IMR-90 (cell line): ENCODE measurements around the gene PHGDH.

Source experiments
- BHLHE40 ChIP-seq: fragments of 150-350 bp; IDR thresholded peaks from 2 replicates; pipeline ENCODE4 v1.6.1; 2016; ENCODE audit warnings: mild to moderate bottlenecking, low read depth, low read length
- CTCF ChIP-seq: conservative IDR thresholded peaks from 2 replicates; pipeline ENCODE4 v1.5.1; 2012; ENCODE audit warnings: mild to moderate bottlenecking, low read depth, low read length, improper control_type of control experiment
- MAFK ChIP-seq: IDR thresholded peaks from 2 replicates; pipeline ENCODE4 v1.6.1; 2012; ENCODE audit warnings: low read depth, low read length, improper control_type of control experiment
- MXI1 ChIP-seq: IDR thresholded peaks from 2 replicates; pipeline ENCODE4 v1.6.1; 2012; ENCODE audit warnings: low read depth, mild to moderate bottlenecking, low read length, moderate library complexity, borderline replicate concordance
- POLR2A ChIP-seq: IDR thresholded peaks from 2 replicates; pipeline ENCODE4 v1.6.1; 2012; ENCODE audit warnings: mild to moderate bottlenecking, low read depth, low read length
- RAD21 ChIP-seq: IDR thresholded peaks from 2 replicates; pipeline ENCODE4 v1.6.1; 2012; ENCODE audit warnings: low read length, improper control_type of control experiment
- RFX5 ChIP-seq: IDR thresholded peaks from 2 replicates; pipeline ENCODE4 v1.8.0; 2012; ENCODE audit warnings: low read depth, mild to moderate bottlenecking, low read length, moderate library complexity

GRCh38 chr1:119713749-119714456, 2.2 kb downstream of the PHGDH start:
- TF ChIP-seq BHLHE40 = no peak
- TF ChIP-seq POLR2A = no peak
- no peak for TF ChIP-seq CTCF
- TF ChIP-seq MAFK = no peak
- no peak for TF ChIP-seq MXI1
- no peak for TF ChIP-seq RFX5
- TF ChIP-seq RAD21 = no peak
